HCT116 (cell line): Measurements from ENCODE around the gene ADD1. TPM values are rescaled to one million over a fixed set of nuclear protein-coding genes. Genes with fewer than 3 reads are reported as not detected.

Experiments
- ATAC-seq: fragments of 200-7000 bp; cut with Tn5 transposase; 2 replicates; pipeline ENCODE4 v1.9.1; 2020; ENCODE audit warnings: mild to moderate bottlenecking, moderate library complexity
- BruUV-seq: library from RNA; stranded (reverse); fragments of 400-500 nt; replicated peaks from 2 replicates; lab custom pipeline; 2021; lab: Mats Ljungman, UMichigan
- CTCF ChIA-PET: fragments of 300-600 bp; sonication (Branson Sonifier 250); formaldehyde crosslinking; loops from one replicate; lab custom pipeline; 2021; ENCODE audit warnings: antibody characterized with exemption; lab: Charles Lee
- POLR2A ChIA-PET: fragments of 300-600, 350-600 bp; sonication (Branson Sonifier 250); formaldehyde crosslinking; loops from one replicate; lab custom pipeline; 2021; ENCODE audit warnings: antibody characterized with exemption; lab: Charles Lee
- RAD21 ChIA-PET, 2 experiments: fragments of 300-600 bp; sonication (Branson Sonifier 250); formaldehyde crosslinking; loops; one replicate each; lab custom pipeline; 2023; ENCODE audit warnings: low total read pairs in 2 of 2; ENCODE audit not compliant: uncharacterized antibody in 2 of 2, unreplicated experiment in 2 of 2, low non-redundant PET in 1 of 2; lab: Charles Lee
- DNase-seq: peaks from one replicate; pipeline ENCODE4 v3.0.0-alpha.2; 2010; ENCODE audit warnings: low read depth, low spot score
- H2AFZ ChIP-seq: fragments of 200-600 bp; shearing (Covaris generic), sonication (generic); 2 replicates; pipeline ENCODE4 v1.6.1; 2017; ENCODE audit warnings: low read depth, mixed run types, mixed read lengths, antibody characterized with exemption, low read length; ENCODE audit not compliant: poor library complexity, severe bottlenecking
- H3K27ac ChIP-seq: 2 replicates; pipeline ENCODE4 v1.5.1; 2012; ENCODE audit warnings: low read depth, low read length
- H3K27me3 ChIP-seq: fragments of 200-600 bp; sonication (generic); 2 replicates; pipeline ENCODE4 v1.6.1; 2016; ENCODE audit warnings: mixed run types, low read length, mixed read lengths; ENCODE audit not compliant: insufficient read depth
- H3K36me3 ChIP-seq, 2 experiments: fragments of 200-500 bp in 1 of 2; fragments of 200-600 bp in 1 of 2; sonication (Bioruptor generic) in 1 of 2; sonication (generic) in 1 of 2; 2 replicates each; pipeline versions ENCODE4 v1.5.1 to v1.6.1; 2014 to 2016; ENCODE audit warnings: low read length in 2 of 2, inconsistent platforms in 1 of 2, mixed read lengths in 1 of 2, mixed run types in 1 of 2; ENCODE audit not compliant: insufficient read depth in 2 of 2, control insufficient read depth in 1 of 2
- H3K4me1 ChIP-seq, 2 experiments: fragments of 200-600 bp in 1 of 2; sonication (generic) in 1 of 2; 2 replicates each; pipeline versions ENCODE4 v1.5.1 to v1.6.1; 2012 to 2017; ENCODE audit warnings: low read length in 2 of 2, inconsistent platforms in 1 of 2, mild to moderate bottlenecking in 1 of 2, mixed read lengths in 1 of 2, mixed run types in 1 of 2, moderate library complexity in 1 of 2; ENCODE audit not compliant: insufficient read depth in 2 of 2, control insufficient read depth in 1 of 2
- H3K4me2 ChIP-seq: fragments of 200-600 bp; sonication (generic); 2 replicates; pipeline ENCODE4 v1.6.1; 2017; ENCODE audit warnings: mixed run types, low read length, mixed read lengths
- H3K4me3 ChIP-seq, 2 experiments: fragments of 200-600 bp in 1 of 2; sonication (generic) in 1 of 2; replicated peaks in 1 of 2; 2 replicates each; pipeline ENCODE4 v1.5.1; 2011 to 2016; ENCODE audit warnings: low read length in 2 of 2, control low read depth in 1 of 2, low read depth in 1 of 2, mild to moderate bottlenecking in 1 of 2, mixed read lengths in 1 of 2, mixed run types in 1 of 2
- H3K79me2 ChIP-seq: fragments of 200-600 bp; sonication (generic); 2 replicates; pipeline ENCODE4 v1.6.1; 2017; ENCODE audit warnings: mild to moderate bottlenecking, mixed run types, low read length, moderate library complexity, mixed read lengths; ENCODE audit not compliant: insufficient read depth
- H3K9ac ChIP-seq: fragments of 200-600 bp; sonication (generic); 2 replicates; pipeline ENCODE4 v1.6.1; 2016; ENCODE audit warnings: low read length, mixed read lengths
- H3K9me2 ChIP-seq: fragments of 200-600 bp; sonication (generic), shearing (Covaris generic); 2 replicates; pipeline ENCODE4 v1.6.1; 2017; ENCODE audit warnings: mixed run types, mild to moderate bottlenecking, moderate library complexity; ENCODE audit not compliant: insufficient read depth
- H3K9me3 ChIP-seq, 2 experiments: fragments of 200-500 bp in 1 of 2; fragments of 200-600 bp in 1 of 2; sonication (Bioruptor generic) in 1 of 2; sonication (generic) in 1 of 2; 2 replicates each; pipeline ENCODE4 v1.6.1; 2014 to 2017; ENCODE audit warnings: low read length in 2 of 2, mixed read lengths in 2 of 2, inconsistent platforms in 1 of 2, low read depth in 1 of 2, mild to moderate bottlenecking in 1 of 2, mixed run types in 1 of 2, moderate library complexity in 1 of 2; ENCODE audit not compliant: control insufficient read depth in 1 of 2, insufficient read depth in 1 of 2
- H4K20me1 ChIP-seq: fragments of 200-600 bp; sonication (generic), shearing (Covaris generic); 2 replicates; pipeline ENCODE4 v1.6.1; 2017; ENCODE audit warnings: mixed run types, mild to moderate bottlenecking, moderate library complexity; ENCODE audit not compliant: insufficient read depth
- EGR1 ChIP-seq: IDR thresholded peaks from 2 replicates; pipeline ENCODE4 v1.6.1; 2012; ENCODE audit warnings: low read depth
- EZH2phosphoT487 ChIP-seq: fragments of 200-600 bp; IDR thresholded peaks from 2 replicates; pipeline ENCODE4 v1.6.1; 2018; ENCODE audit warnings: antibody characterized with exemption, borderline replicate concordance
- RAD21 ChIP-seq: IDR thresholded peaks from 2 replicates; pipeline ENCODE4 v1.6.1; 2012; ENCODE audit warnings: low read depth, mild to moderate bottlenecking
- REST ChIP-seq: IDR thresholded peaks from 2 replicates; pipeline ENCODE4 v1.6.1; 2012; ENCODE audit warnings: low read depth
- SP1 ChIP-seq: IDR thresholded peaks from 2 replicates; pipeline ENCODE4 v1.6.1; 2012; ENCODE audit warnings: low read depth
- intact Hi-C: fragments of 100-400 bp; cut with micrococcal nuclease; formaldehyde crosslinking; loops from 2 replicates; pipeline ENCODE4 v1.10.0; 2022
- total RNA-seq: library from RNA; stranded (reverse); gene quantifications from one replicate; pipeline ENCODE4 v1.2.1, GENCODE V29; 2021; ENCODE audit not compliant: unreplicated experiment
- TF ChIP-seq, protein P1 (sequence below): IDR thresholded peaks from 2 replicates; pipeline ENCODE4 v1.6.1; 2012
- TF ChIP-seq, protein P2 (sequence below): IDR thresholded peaks from 2 replicates; pipeline ENCODE4 v1.6.1; 2012

The ADD1 gene
- total RNA-seq, 1 experiment from 2014 or later, result 139 TPM

- Histone ChIP-seq H3K9me3 (no peaks in the 10 kb centered on the region), H3K9me2 (no peaks in the 10 kb centered on the region), H3K4me3 (no peak overlapping the region), H3K36me3 (peaks cover 3% of the 10 kb centered on the region in 2 experiments; a peak in 2 of 4 replicates), H3K27ac (no peak overlapping the region)
- CTCF ChIA-PET, result no interaction called here
- ATAC-seq, result no peak
- no peak for TF ChIP-seq EZH2phosphoT487
- no peak for TF ChIP-seq SP1
- TF ChIP-seq, protein P1, sequence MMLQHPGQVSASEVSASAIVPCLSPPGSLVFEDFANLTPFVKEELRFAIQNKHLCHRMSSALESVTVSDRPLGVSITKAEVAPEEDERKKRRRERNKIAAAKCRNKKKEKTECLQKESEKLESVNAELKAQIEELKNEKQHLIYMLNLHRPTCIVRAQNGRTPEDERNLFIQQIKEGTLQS, result no peak
- TF ChIP-seq, protein P2, sequence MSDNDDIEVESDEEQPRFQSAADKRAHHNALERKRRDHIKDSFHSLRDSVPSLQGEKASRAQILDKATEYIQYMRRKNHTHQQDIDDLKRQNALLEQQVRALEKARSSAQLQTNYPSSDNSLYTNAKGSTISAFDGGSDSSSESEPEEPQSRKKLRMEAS, result no peak
- TF ChIP-seq EGR1, result no peak
- no peak for TF ChIP-seq REST
- TF ChIP-seq RAD21, result no peak
- TF ChIP-seq, all 23 proteins: peak for 0
- Histone ChIP-seq H4K20me1 (no peaks in the 10 kb centered on the region), H3K4me2 (no peak overlapping the region), H3K9ac (no peak overlapping the region), H3K27me3 (no peaks in the 10 kb centered on the region), H3K4me1 (no peaks in the 10 kb centered on the region), H2AFZ (no peak overlapping the region), H3K79me2 (peaks cover 33% of the 10 kb centered on the region)
- RAD21 ChIA-PET, result no interaction called here
- no peak for DNase-seq
- BruUV-seq, result TSS peak; percentile 34
- intact Hi-C loops, result no loop called here
- POLR2A ChIA-PET, result no interaction called here
These were observed 35.4 kb downstream of the ADD1 start for GRCh38 chr4:2879026-2879425.
